SK-N-SH (cell line): ENCODE results near the gene ZMIZ1. TPM values are rescaled to one million over a fixed set of nuclear protein-coding genes. Genes with fewer than 3 reads are reported as not detected.

Experiments used
- CTCF ChIA-PET: fragments of 300-600, 350-600 bp; formaldehyde crosslinking; extraction: SDS; loops from one replicate; lab custom pipeline; 2021; lab: Yijun Ruan, JAX
- POLR2A ChIA-PET: fragments of 350-600 bp; sonication (Branson Sonifier 250); formaldehyde crosslinking; extraction: SDS; loops from one replicate; lab custom pipeline; 2020; ENCODE audit warnings: antibody characterized with exemption, inconsistent platforms; lab: Yijun Ruan, JAX
- DNase-seq: peaks from one replicate; pipeline ENCODE4 v3.0.0; 2012
- H2AFZ ChIP-seq: fragments of 200-600 bp; sonication (generic); 2 replicates; pipeline ENCODE4 v1.8.1; 2016; ENCODE audit warnings: antibody characterized with exemption, mild to moderate bottlenecking, low read depth
- H3F3A ChIP-seq: fragments of 200-600 bp; sonication (generic); replicated peaks from 2 replicates; pipeline ENCODE3; 2016; ENCODE audit warnings: antibody characterized with exemption, mild to moderate bottlenecking; ENCODE audit not compliant: insufficient read depth
- H3K27ac ChIP-seq, 2 experiments: fragments of 200-500 bp in 1 of 2; fragments of 200-600 bp in 1 of 2; sonication (Bioruptor generic) in 1 of 2; sonication (generic), shearing (Covaris generic) in 1 of 2; 2 replicates each; pipeline versions ENCODE4 v1.5.1 to v1.6.1; 2014 to 2016; ENCODE audit warnings: low read depth in 2 of 2, inconsistent platforms in 1 of 2, low read length in 1 of 2, mild to moderate bottlenecking in 1 of 2, mixed read lengths in 1 of 2
- H3K27me3 ChIP-seq: fragments of 200-600 bp; sonication (generic), shearing (Covaris generic); 2 replicates; pipeline ENCODE4 v1.6.1; 2016; ENCODE audit warnings: mixed run types; ENCODE audit not compliant: insufficient read depth
- H3K36me3 ChIP-seq, 2 experiments: fragments of 200-500 bp in 1 of 2; fragments of 200-600 bp in 1 of 2; sonication (Bioruptor generic) in 1 of 2; sonication (generic) in 1 of 2; replicated peaks in 1 of 2; 2 replicates each; pipeline versions ENCODE3 to v1.5.1; 2014 to 2016; ENCODE audit warnings: low read length in 1 of 2, mild to moderate bottlenecking in 1 of 2; ENCODE audit not compliant: insufficient read depth in 2 of 2, control insufficient read depth in 1 of 2
- H3K4me1 ChIP-seq, 2 experiments: fragments of 200-500 bp in 1 of 2; fragments of 200-600 bp in 1 of 2; sonication (Bioruptor generic) in 1 of 2; sonication (generic), shearing (Covaris generic) in 1 of 2; 2 replicates each; pipeline versions ENCODE4 v1.5.1 to v1.6.1; 2014 to 2016; ENCODE audit warnings: low read depth in 1 of 2, low read length in 1 of 2, mixed run types in 1 of 2; ENCODE audit not compliant: insufficient read depth in 2 of 2, control insufficient read depth in 1 of 2
- H3K4me2 ChIP-seq: fragments of 200-600 bp; sonication (generic), shearing (Covaris generic); 2 replicates; pipeline ENCODE4 v1.6.1; 2017; ENCODE audit warnings: mixed run types
- H3K4me3 ChIP-seq, 2 experiments: fragments of 200-500 bp in 1 of 2; fragments of 200-600 bp in 1 of 2; sonication (Bioruptor generic) in 1 of 2; sonication (generic), shearing (Covaris generic) in 1 of 2; 2 replicates each; pipeline versions ENCODE4 v1.5.1 to v1.8.1; 2014 to 2016; ENCODE audit warnings: low read depth in 2 of 2, inconsistent platforms in 1 of 2, low read length in 1 of 2, mild to moderate bottlenecking in 1 of 2, mixed read lengths in 1 of 2, moderate library complexity in 1 of 2
- H3K79me2 ChIP-seq: fragments of 200-600 bp; sonication (generic); 2 replicates; pipeline ENCODE4 v1.8.1; 2017; ENCODE audit warnings: mild to moderate bottlenecking; ENCODE audit not compliant: insufficient read depth
- H3K9ac ChIP-seq: fragments of 200-600 bp; sonication (generic); 2 replicates; pipeline ENCODE4 v1.6.1; 2017; ENCODE audit warnings: mixed run types
- H3K9me2 ChIP-seq: fragments of 200-600 bp; sonication (generic); 2 replicates; pipeline ENCODE4 v1.6.1; 2017; ENCODE audit warnings: mixed run types
- H3K9me3 ChIP-seq: fragments of 200-600 bp; sonication (generic); 2 replicates; pipeline ENCODE4 v1.6.1; 2017; ENCODE audit warnings: mixed run types, mild to moderate bottlenecking, moderate library complexity
- H4K20me1 ChIP-seq: fragments of 200-600 bp; sonication (generic); 2 replicates; pipeline ENCODE4 v1.6.1; 2017; ENCODE audit warnings: mild to moderate bottlenecking, mixed run types; ENCODE audit not compliant: insufficient read depth
- CHD2 ChIP-seq: fragments of 150-350 bp; IDR thresholded peaks from 2 replicates; pipeline ENCODE4 v1.6.1; 2018; ENCODE audit warnings: low read length; ENCODE audit not compliant: partially characterized antibody
- EP300 ChIP-seq, 2 experiments: IDR thresholded peaks; 2 replicates each; pipeline versions ENCODE4 v1.4.0 to v1.6.1; 2012; ENCODE audit warnings: borderline replicate concordance in 1 of 2, low read depth in 1 of 2, low read length in 1 of 2
- FOSL2 ChIP-seq: IDR thresholded peaks from 2 replicates; pipeline ENCODE4 v1.4.0; 2012; ENCODE audit warnings: low read depth, mild to moderate bottlenecking, moderate library complexity, borderline replicate concordance
- FOXJ3 ChIP-seq: sonication (generic); formaldehyde crosslinking; IDR thresholded peaks from 2 replicates; pipeline ENCODE4 v1.5.1; 2020; ENCODE audit warnings: mild to moderate bottlenecking, missing genetic modification reagents
- FOXM1 ChIP-seq: IDR thresholded peaks from 2 replicates; pipeline ENCODE4 v1.4.0; 2012; ENCODE audit warnings: low read depth, mild to moderate bottlenecking
- GATA2 ChIP-seq: sonication (generic); formaldehyde crosslinking; IDR thresholded peaks from 2 replicates; pipeline ENCODE4 v1.5.0; 2020; ENCODE audit warnings: mild to moderate bottlenecking, missing genetic modification reagents
- MEF2A ChIP-seq: IDR thresholded peaks from 2 replicates; pipeline ENCODE4 v1.4.0; 2012; ENCODE audit warnings: low read depth, borderline replicate concordance
- MXI1 ChIP-seq: IDR thresholded peaks from 2 replicates; pipeline ENCODE4 v1.6.1; 2012; ENCODE audit warnings: mild to moderate bottlenecking, low read depth, low read length, improper control_type of control experiment
- POLR2AphosphoS5 ChIP-seq: IDR thresholded peaks from 2 replicates; pipeline ENCODE4 v1.6.1; 2012; ENCODE audit warnings: low read depth, low read length
- RAD21 ChIP-seq: IDR thresholded peaks from 2 replicates; pipeline ENCODE4 v1.6.1; 2012; ENCODE audit warnings: mild to moderate bottlenecking, low read length
- RCOR1 ChIP-seq: fragments of 150-350 bp; IDR thresholded peaks from 2 replicates; pipeline ENCODE4 v1.6.1; 2017; ENCODE audit warnings: antibody characterized with exemption, low read length
- SMC3 ChIP-seq: IDR thresholded peaks from 2 replicates; pipeline ENCODE4 v1.6.1; 2012; ENCODE audit warnings: low read depth, low read length, improper control_type of control experiment
- TEAD4 ChIP-seq: IDR thresholded peaks from 2 replicates; pipeline ENCODE4 v1.4.0; 2012; ENCODE audit warnings: mild to moderate bottlenecking, borderline replicate concordance; ENCODE audit not compliant: insufficient read depth
- YY1 ChIP-seq: IDR thresholded peaks from 2 replicates; pipeline ENCODE4 v1.4.0; 2012; ENCODE audit warnings: low read depth, mild to moderate bottlenecking
- WGBS: methylation state at CpG from one replicate; pipeline ENCODE4 v1.1.6; 2017; ENCODE audit warnings: low lambda C conversion rate; 5-methylcytosine and 5-hydroxymethylcytosine counted together
- polyA plus RNA-seq, 3 experiments: library from polyadenylated mRNA; depleted of rRNA; stranded (reverse); fragments of >200 nt; gene quantifications; 2 replicates each; pipeline ENCODE4 v1.2.3, GENCODE V29; 2012
- TF ChIP-seq, protein P1 (sequence below): IDR thresholded peaks from 2 replicates; pipeline ENCODE4 v1.4.0; 2012; ENCODE audit warnings: low read depth, borderline replicate concordance
- TF ChIP-seq, protein P2 (sequence below): fragments of 150-350 bp; IDR thresholded peaks from 2 replicates; pipeline ENCODE4 v1.6.1; 2017; ENCODE audit warnings: antibody characterized with exemption, low read length, low read depth, borderline replicate concordance
- TF ChIP-seq, protein P3 (sequence below): fragments of 200-600 bp; sonication (generic); IDR thresholded peaks from 2 replicates; pipeline ENCODE4 v1.6.1; 2017; ENCODE audit warnings: antibody characterized with exemption, mild to moderate bottlenecking, moderate library complexity
- TF ChIP-seq, protein P4 (sequence below): fragments of 150-350 bp; IDR thresholded peaks from 2 replicates; pipeline ENCODE4 v1.6.1; 2016; ENCODE audit warnings: mild to moderate bottlenecking, low read depth, low read length
- TF ChIP-seq, protein P5 (sequence below): IDR thresholded peaks from 2 replicates; pipeline ENCODE4; 2012
- TF ChIP-seq, protein P6 (sequence below): IDR thresholded peaks from 2 replicates; pipeline ENCODE4 v1.4.0; 2012; ENCODE audit warnings: low read depth

Gene ZMIZ1
- polyA plus RNA-seq, 1 of the 3 experiments (the other 2 are of a cell fraction): 23.5 TPM

DNA sequence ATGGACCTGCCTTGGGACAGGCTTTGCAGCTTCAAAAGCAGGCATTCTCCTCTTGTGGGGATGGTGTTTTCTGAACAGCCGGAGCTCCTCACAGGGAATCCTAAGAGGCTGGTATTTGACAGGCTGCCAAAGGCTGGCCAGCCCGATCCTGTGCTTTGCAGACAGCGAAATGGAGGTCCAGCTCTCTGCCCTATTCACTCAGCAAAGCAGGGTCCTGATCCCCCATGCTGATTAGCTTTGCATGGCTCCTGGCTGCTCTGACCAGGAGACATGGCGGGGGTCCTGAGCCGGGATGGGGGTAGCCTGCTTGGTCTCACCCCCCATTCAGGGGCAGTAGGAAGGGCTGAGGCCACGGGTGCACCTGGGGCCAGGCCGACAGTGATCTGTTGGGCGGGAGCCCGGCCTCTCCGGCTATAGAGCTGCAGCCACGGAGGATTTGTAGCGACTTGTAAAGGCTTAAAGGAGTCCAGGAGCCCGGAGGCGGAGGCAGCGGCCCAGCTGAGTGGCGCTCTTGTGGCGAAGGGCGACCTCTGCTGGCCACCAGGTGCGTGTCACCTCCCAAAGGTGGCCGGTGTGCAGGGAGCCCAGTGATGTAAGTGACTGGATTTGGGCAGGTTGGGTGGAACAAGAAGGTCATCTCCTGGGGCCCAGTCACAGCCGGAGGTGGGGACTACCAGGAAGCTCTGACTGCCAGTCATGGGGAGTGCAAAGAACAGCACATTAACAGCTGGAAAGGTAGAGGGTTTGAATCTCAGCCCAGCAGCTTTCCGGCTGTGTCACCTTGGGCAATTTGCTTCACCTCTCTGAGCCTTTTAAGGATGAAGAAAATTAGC is 126.5 kb downstream of the ZMIZ1 start:
- peaks cover 28% of the 10 kb centered on the region for H4K20me1 ChIP-seq
- H3F3A ChIP-seq: peaks cover 9% of the 10 kb centered on the region
- H3K9ac ChIP-seq: 0 out of 2 replicates have a peak overlapping the region, but pooled peaks have one; percentile 17
- H3K27ac ChIP-seq: peak overlapping the region; percentile 70 to 93
- peaks cover 25 to 72% of the 10 kb centered on the region in 2 experiments for H3K4me1 ChIP-seq
- no peaks in the 10 kb centered on the region for H3K9me2 ChIP-seq
- DNase-seq: peak; percentile 85
- 12% methylated on average over 12 of the region's 22 CpGs for WGBS
- H3K4me2 ChIP-seq: peak overlapping the region; percentile 77; the same call in 1 of the 2 replicates
- peak overlapping the region in 1 of 2 experiments; percentile 24; a peak in 1 of 4 replicates for H3K4me3 ChIP-seq
- no peak overlapping the region for H2AFZ ChIP-seq
- H3K36me3 ChIP-seq: peaks cover 10 to 17% of the 10 kb centered on the region in 2 experiments
- TF ChIP-seq FOSL2 (no peak), MXI1 (peak; percentile 26), YY1 (0 out of 2 replicates have a peak, but pooled peaks have one; percentile 26), MEF2A (no peak), RCOR1 (0 out of 2 replicates have a peak, but pooled peaks have one; percentile 41), FOXJ3 (CRISPR knock-in tag) (no peak), POLR2AphosphoS5 (no peak), SMC3 (peak; percentile 93), FOXM1 (no peak), RAD21 (peak; percentile 95), GATA2 (CRISPR knock-in tag) (peak; percentile 89), TEAD4 (no peak), CHD2 (no peak), EP300 (IDR thresholded peaks at IDR 0.05; ENCODE audit: borderline replicate concordance in 1 of 2, low read depth in 1 of 2, low read length in 1 of 2) (no peak)
- TF ChIP-seq, protein P1, sequence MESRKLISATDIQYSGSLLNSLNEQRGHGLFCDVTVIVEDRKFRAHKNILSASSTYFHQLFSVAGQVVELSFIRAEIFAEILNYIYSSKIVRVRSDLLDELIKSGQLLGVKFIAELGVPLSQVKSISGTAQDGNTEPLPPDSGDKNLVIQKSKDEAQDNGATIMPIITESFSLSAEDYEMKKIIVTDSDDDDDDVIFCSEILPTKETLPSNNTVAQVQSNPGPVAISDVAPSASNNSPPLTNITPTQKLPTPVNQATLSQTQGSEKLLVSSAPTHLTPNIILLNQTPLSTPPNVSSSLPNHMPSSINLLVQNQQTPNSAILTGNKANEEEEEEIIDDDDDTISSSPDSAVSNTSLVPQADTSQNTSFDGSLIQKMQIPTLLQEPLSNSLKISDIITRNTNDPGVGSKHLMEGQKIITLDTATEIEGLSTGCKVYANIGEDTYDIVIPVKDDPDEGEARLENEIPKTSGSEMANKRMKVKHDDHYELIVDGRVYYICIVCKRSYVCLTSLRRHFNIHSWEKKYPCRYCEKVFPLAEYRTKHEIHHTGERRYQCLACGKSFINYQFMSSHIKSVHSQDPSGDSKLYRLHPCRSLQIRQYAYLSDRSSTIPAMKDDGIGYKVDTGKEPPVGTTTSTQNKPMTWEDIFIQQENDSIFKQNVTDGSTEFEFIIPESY: no peak
- TF ChIP-seq, protein P2, sequence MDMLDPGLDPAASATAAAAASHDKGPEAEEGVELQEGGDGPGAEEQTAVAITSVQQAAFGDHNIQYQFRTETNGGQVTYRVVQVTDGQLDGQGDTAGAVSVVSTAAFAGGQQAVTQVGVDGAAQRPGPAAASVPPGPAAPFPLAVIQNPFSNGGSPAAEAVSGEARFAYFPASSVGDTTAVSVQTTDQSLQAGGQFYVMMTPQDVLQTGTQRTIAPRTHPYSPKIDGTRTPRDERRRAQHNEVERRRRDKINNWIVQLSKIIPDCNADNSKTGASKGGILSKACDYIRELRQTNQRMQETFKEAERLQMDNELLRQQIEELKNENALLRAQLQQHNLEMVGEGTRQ: no peak; the same call in 1 of the 2 replicates
- TF ChIP-seq, protein P3, sequence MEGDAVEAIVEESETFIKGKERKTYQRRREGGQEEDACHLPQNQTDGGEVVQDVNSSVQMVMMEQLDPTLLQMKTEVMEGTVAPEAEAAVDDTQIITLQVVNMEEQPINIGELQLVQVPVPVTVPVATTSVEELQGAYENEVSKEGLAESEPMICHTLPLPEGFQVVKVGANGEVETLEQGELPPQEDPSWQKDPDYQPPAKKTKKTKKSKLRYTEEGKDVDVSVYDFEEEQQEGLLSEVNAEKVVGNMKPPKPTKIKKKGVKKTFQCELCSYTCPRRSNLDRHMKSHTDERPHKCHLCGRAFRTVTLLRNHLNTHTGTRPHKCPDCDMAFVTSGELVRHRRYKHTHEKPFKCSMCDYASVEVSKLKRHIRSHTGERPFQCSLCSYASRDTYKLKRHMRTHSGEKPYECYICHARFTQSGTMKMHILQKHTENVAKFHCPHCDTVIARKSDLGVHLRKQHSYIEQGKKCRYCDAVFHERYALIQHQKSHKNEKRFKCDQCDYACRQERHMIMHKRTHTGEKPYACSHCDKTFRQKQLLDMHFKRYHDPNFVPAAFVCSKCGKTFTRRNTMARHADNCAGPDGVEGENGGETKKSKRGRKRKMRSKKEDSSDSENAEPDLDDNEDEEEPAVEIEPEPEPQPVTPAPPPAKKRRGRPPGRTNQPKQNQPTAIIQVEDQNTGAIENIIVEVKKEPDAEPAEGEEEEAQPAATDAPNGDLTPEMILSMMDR: peak; percentile 93
- TF ChIP-seq, protein P4, sequence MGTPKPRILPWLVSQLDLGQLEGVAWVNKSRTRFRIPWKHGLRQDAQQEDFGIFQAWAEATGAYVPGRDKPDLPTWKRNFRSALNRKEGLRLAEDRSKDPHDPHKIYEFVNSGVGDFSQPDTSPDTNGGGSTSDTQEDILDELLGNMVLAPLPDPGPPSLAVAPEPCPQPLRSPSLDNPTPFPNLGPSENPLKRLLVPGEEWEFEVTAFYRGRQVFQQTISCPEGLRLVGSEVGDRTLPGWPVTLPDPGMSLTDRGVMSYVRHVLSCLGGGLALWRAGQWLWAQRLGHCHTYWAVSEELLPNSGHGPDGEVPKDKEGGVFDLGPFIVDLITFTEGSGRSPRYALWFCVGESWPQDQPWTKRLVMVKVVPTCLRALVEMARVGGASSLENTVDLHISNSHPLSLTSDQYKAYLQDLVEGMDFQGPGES: no peak
- TF ChIP-seq, protein P5, sequence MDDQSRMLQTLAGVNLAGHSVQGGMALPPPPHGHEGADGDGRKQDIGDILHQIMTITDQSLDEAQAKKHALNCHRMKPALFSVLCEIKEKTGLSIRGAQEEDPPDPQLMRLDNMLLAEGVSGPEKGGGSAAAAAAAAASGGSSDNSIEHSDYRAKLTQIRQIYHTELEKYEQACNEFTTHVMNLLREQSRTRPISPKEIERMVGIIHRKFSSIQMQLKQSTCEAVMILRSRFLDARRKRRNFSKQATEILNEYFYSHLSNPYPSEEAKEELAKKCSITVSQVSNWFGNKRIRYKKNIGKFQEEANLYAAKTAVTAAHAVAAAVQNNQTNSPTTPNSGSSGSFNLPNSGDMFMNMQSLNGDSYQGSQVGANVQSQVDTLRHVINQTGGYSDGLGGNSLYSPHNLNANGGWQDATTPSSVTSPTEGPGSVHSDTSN: no peak
- TF ChIP-seq, protein P6, sequence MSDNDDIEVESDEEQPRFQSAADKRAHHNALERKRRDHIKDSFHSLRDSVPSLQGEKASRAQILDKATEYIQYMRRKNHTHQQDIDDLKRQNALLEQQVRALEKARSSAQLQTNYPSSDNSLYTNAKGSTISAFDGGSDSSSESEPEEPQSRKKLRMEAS: no peak
- no peaks in the 10 kb centered on the region for H3K9me3 ChIP-seq
- ChIA-PET CTCF (interaction anchor here (0.6 to 7.1 kb wide), 115 partner anchors 8 to 1484 kb away, joined by 3 to 136 read pairs (median 5); partner anchors contain the start of gene ZMIZ1), POLR2A (interaction anchor here (0.6 to 3.0 kb wide), 13 partner anchors 8 to 1148 kb away, joined by 3 to 12 read pairs (median 4); no protein-coding TSS in a partner anchor)
- H3K79me2 ChIP-seq: peaks cover 75% of the 10 kb centered on the region
- H3K27me3 ChIP-seq: no peaks in the 10 kb centered on the region
